GM10266 (cell line): ENCODE results near the gene ERCC5.

Source experiments
- DNase-seq: peaks from one replicate; pipeline ENCODE4 v3.0.0; 2012; ENCODE audit errors: extremely low spot score
- CTCF ChIP-seq: IDR thresholded peaks from 2 replicates; pipeline ENCODE4 v1.5.1; 2012; ENCODE audit warnings: mild to moderate bottlenecking, low read depth; ENCODE audit not compliant: control insufficient read depth, insufficient read depth; ENCODE audit errors: missing control alignments

ERCC5 gene

GRCh38 chr13:102872131-102872530 lies 26.3 kb downstream of the ERCC5 start:
- DNase-seq, result no peak
- TF ChIP-seq CTCF, result no peak

- no peak for TF ChIP-seq CTCF
- DNase-seq, result no peak
These were observed 26.7 kb downstream of the ERCC5 start for GRCh38 chr13:102872531-102872930.

GRCh38 chr13:102873653-102874052 lies 27.8 kb downstream of the ERCC5 start:
- peak; percentile 16 for DNase-seq

GRCh38 chr13:102875256-102875655 lies 29.4 kb downstream of the ERCC5 start:
- DNase-seq, result no peak
- TF ChIP-seq CTCF, result no peak

More at GRCh38 chr13:102873653-102874052, 27.8 kb downstream of the ERCC5 start:
- no peak for TF ChIP-seq CTCF

- TF ChIP-seq CTCF, result no peak
- DNase-seq, result no peak
These were observed 31.5 kb downstream of the ERCC5 start for GRCh38 chr13:102877303-102877702.

- no peak for DNase-seq
- no peak for TF ChIP-seq CTCF
These were observed 32.6 kb downstream of the ERCC5 start for GRCh38 chr13:102878481-102878880.

- no peak for TF ChIP-seq CTCF
- DNase-seq, result no peak
These were observed 34.1 kb downstream of the ERCC5 start for GRCh38 chr13:102879793-102880499.
